Kasumi-1 (cell line): ENCODE results near the gene CHMP2A.
"Not testable (repeated sequence)": the region's sequence is repeated elsewhere in the genome, so short reads cannot be mapped to it uniquely, and the experiment has no call there.

Experiments
- DNase-seq, 2 experiments: peaks; one replicate each; lab custom pipeline; 2025; lab: John Stamatoyannopoulos, UW

CHMP2A gene

DNA sequence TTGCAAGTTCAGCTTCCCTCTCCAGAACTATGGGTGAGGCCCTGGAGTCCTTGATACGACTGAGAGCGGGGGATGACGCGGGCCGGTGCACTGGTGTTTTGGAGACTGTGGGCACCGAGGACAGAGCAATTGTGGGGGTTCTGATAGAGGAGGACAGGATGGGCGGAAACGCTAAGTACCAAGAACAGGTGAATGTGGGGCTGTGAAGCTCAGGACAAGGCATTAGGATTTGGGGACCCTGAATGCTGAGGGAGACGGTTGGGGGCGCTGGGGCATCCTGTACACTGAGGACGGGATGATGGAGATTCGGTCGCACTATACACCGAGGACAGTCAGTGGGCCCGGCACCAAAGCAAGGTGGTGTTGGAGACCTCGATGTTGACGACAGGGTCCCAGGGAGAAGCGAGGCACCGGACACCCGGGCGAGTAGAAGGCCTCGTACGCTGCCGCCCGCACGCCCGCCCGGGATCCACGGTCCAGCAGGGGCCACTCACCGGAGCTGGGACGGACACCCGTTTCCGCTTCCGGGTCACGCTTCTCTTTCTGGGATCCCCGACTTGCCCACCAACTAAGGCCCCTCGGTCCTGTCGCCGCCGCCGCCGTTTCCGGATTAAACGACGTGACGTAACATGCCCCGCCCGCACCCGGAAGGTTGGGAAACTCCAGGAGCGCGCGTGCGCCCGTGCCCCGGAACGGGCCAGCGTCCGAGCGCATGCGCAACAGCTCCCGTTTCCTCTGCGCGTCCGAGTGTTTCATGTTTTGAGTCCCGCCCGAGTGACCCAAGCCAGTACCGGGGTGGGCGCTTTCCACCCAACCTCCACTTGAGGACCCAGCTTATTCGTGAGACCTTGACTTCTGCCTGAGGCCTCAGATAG is at the start of gene CHMP2A:
Gene CHMP2A, minus strand, starts transcription at position 612 of the 875 bp plus-strand sequence. CDS start 893 bp downstream, outside the sequence.
- DNase-seq, result no peak

DNA sequence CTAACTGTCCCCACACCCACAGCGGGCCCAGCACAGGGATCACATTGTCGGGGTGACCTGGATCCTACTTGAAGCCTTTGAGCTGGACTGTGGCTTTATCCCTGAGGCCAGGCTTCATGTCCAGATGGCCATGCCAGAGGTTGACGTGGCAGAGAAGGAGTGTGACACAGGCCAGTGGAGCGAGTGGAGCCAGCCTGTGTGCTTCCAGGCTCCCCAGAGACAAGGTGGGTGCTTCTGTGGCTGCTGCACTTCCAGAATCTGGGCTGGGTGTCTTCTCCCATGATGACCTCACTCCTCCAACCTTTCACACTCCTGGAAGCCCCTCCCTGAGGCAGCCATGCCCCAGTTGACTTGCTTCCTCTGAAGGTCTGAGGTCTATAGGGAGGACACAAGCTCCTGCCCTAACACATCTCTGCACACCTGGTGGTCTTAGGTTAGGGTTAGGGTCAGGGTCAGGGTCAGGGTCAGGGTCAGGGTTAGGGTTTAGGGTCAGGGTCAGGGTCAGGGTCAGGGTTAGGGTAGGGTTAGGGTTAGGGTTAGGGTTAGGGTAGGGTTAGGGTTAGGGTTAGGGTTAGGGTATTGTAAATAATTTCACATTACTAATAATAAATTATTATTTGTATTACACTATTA is 31.3 kb upstream of the CHMP2A start:
- no peak for DNase-seq

- DNase-seq, result no peak
These were observed 30.7 kb upstream of the CHMP2A start for GRCh38 chr19:58585442-58586132.

- DNase-seq, result no peak
These were observed 29.9 kb upstream of the CHMP2A start for GRCh38 chr19:58584498-58585441.

- DNase-seq, result no peak
These were observed 28.1 kb upstream of the CHMP2A start for GRCh38 chr19:58582985-58583384.

GRCh38 chr19:58581227-58582141 is 26.6 kb upstream of the CHMP2A start:
- DNase-seq, result no peak

- DNase-seq, result no peak
These were observed 24.7 kb upstream of the CHMP2A start for GRCh38 chr19:58579473-58580142.

DNA sequence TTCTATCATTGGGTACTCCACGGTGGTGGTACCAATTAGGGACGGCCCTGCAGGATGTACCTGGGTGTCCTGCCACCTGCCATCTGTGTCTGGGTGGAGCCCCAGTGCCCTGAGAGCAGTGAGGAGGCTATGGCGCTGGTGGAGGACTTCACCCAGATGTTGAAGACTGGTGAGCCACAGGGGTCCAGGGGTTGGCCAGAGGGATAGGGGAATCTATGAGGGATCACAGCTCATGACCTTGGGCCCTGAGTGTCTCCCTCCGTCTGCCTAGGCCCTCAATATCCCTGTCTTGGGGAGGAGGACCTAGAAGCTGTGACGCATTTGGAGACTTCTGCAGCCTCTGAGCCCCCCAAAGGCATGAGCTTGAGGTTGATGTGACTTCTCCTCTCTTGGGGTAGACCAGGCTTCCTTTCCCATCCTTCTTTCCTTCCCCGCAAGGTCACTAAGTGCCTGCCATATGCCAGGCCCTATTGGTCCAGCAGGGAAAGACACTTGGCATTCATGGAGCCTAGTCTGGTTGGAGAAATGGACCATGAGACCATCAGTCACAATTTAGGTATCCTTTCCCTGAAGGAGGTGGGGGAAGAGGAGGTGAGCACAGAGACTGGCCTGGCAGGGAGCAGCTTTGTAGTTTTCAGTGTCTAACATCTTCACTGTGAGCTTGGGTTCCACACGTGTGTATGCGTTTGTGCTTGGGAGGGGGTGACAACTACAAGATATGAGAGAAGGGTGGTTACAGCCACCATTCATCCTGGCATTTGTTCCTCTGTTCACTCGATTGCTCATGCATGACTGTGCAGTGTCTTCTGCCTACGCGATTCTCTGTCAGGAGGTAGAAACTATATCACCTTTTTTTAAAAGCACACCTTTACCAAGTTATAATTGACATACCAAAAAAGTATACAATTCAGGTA is 23.4 kb upstream of the CHMP2A start:
- DNase-seq, result no peak

- DNase-seq, result not testable (repeated sequence)
These were observed 22.7 kb upstream of the CHMP2A start for GRCh38 chr19:58577581-58577980.

DNA sequence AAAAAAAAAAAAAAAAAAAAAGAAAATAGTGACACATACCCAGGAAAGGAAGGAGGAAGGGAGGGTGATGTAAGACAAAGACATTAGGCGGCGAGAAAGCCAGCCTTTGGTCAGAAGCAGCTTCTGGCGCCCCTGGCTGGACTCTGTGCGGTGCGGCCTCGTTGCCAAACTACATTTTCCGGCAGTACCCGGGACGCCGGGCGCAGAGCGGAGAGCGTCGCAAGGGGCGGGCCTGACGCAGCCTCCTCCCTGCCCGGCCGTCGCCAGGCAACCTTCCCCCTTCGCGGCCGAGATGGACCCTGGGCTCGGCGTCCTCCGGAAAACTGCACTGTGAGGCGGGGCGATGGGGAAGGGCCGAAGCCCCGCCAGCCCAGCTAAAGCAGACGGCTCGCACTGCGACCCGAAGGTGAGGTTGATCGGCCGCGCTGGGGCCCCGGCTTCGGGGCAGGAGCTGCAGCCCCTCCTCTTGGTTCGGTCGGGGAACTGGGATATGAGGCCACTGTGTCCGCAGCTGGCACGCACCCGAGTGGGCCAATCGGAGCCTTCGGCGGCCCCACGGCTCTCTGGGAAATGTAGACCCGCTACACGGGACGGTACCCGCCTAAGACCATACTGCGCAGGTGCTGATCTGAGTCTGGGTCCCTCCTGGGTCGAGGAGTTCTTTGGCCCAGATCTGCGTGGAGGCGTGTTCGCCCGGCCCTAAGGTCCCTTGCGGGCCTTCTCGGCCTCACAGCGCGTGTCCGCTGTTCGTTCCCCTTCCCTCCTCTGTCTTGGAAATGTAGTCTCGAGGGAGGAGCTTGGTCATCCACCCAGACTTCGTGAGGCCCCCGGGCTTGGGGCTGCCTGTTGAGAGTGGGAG is 20.5 kb upstream of the CHMP2A start:
- no peak for DNase-seq

DNA sequence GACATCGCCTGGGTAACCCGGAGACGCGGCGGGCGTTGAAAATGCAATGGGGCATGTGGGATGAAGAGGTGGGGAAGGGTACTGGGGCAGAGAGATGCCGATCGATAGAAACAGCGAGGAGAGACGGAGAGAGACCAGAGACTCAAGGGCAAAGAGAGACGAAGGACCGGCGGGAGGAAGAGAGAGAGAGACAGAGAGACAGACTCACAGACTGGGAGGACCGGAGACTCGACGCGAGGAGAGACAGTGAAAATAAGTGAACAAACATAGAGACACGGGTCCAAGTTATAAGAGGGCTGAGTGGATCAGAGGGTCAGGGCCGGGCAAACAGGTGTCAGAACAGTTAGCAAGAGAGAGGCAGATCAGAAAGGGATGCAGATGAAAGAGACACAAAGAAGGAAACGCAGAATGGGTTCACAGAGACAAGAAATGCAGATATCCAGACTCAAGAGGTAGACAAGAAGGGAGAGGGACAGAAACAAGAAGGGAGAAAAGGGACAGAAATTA is 18.8 kb upstream of the CHMP2A start:
- no peak for DNase-seq

GRCh38 chr19:58572818-58573657 is 18.1 kb upstream of the CHMP2A start, which contains the start of gene MZF1:
Gene MZF1, minus strand, starts transcription at chr19:58573335. Its CDS starts 1,946 bp downstream, at chr19:58571389.
- DNase-seq, result no peak

DNA sequence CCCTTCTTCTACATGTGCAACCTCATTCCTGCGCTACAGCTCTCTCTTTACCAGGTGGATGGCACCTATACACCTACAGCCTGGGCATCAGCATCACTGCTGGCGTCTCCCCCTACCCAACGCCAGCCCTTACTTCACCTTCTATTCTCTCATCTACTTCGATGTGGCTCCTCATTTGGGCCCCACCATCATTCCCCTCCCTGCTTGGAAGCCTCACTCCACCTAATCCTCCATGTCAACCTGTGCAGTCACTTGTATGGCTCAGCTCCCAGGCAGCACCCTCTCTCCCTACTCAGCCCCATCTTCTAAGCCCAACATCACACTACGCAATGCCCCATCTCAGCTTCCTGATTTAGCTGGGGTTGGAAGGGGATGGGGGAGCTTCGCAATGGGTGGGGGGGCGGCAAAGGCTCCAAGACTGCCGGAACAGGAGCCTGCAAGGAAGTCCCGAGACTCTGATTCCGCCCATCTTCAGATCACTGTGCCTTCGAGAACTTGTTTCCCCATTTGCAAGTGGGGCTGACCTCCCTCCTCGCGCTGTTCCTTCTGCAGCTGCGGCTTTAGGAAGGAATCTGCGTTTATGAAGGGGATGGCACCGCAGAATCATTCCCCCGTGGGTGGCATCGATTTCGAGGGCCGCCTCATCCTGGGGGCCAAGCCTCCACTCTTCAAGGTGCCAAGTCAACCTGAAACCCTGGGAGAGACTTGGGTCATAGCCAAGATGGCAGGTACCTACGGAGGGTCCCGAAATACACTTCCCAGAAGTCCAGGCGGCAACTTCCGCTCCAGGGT is 17.3 kb upstream of the CHMP2A start:
- DNase-seq, result no peak

GRCh38 chr19:58571575-58571947 is 16.7 kb upstream of the CHMP2A start:
- DNase-seq, result no peak

- no peak for DNase-seq
These were observed 16.1 kb upstream of the CHMP2A start for GRCh38 chr19:58570770-58571574.
